ENCODE measurements around the gene DKC1. TPM values are rescaled to one million over a fixed set of nuclear protein-coding genes. Genes with fewer than 3 reads are reported as not detected.

DKC1 gene
- total RNA-seq, 1 experiment from 2014 or later = 179 TPM

- Histone ChIP-seq H3K9me3 (ENCODE audit: control insufficient read depth, insufficient read depth, low read depth, low read length) (no peaks in the 10 kb centered on the region), H3K36me3 (ENCODE audit: control insufficient read depth, insufficient read depth, low read length) (no peaks in the 10 kb centered on the region), H3K4me3 (ENCODE audit: low read depth in 2 of 2, low read length in 2 of 2) (no peak overlapping the region), H3K27me3 (ENCODE audit: control insufficient read depth, insufficient read depth, low read length) (no peaks in the 10 kb centered on the region), H3K27ac (ENCODE audit: low read length) (peak overlapping the region; percentile 89), H3K4me1 (ENCODE audit: control insufficient read depth, insufficient read depth, low read length) (peaks cover 80% of the 10 kb centered on the region)
- CTCF ChIA-PET = no interaction called here
- no TSS peak for BruUV-seq (replicated peaks)
- intact Hi-C loops (cut with micrococcal nuclease; ENCODE audit: unreplicated experiment) (no loop called here), in situ Hi-C loops (cut with HindIII; ENCODE audit: low pct_unique_long_range_greater_than_20kb, low sequenced_read_pairs) (no loop called here)
- TF ChIP-seq SIN3A (IDR thresholded peaks at IDR 0.05; ENCODE audit: borderline replicate concordance, insufficient read depth, low read depth, low read length) (no peak), POLR2AphosphoS5 (IDR thresholded peaks at IDR 0.05; ENCODE audit: low read depth, low read length) (no peak), REST (IDR thresholded peaks at IDR 0.05; ENCODE audit: insufficient read depth in 1 of 2, low read depth in 2 of 2, low read length in 1 of 2) (no peak), TCF7L2 (IDR thresholded peaks at IDR 0.05; ENCODE audit: low read depth, low read length) (no peak), CTCF (IDR thresholded peaks at IDR 0.05) (no peak)
- POLR2A ChIA-PET = no interaction called here
- ATAC-seq (no peak), DNase-seq (ENCODE audit: low read depth, low spot score) (no peak)
These were observed 32.3 kb upstream of the DKC1 start for GRCh38 chrX:154730253-154730891.

- H3K27ac ChIP-seq (ENCODE audit: low read length) = peak overlapping the region; percentile 89
- intact Hi-C loops (cut with micrococcal nuclease; ENCODE audit: unreplicated experiment) = no loop called here
- no peaks in the 10 kb centered on the region for H3K9me3 ChIP-seq (ENCODE audit: control insufficient read depth, insufficient read depth, low read depth, low read length)
- no peaks in the 10 kb centered on the region for H3K27me3 ChIP-seq (ENCODE audit: control insufficient read depth, insufficient read depth, low read length)
- ATAC-seq = no peak
- peaks cover 88% of the 10 kb centered on the region for H3K4me1 ChIP-seq (ENCODE audit: control insufficient read depth, insufficient read depth, low read length)
- no peak for TF ChIP-seq SIN3A (IDR thresholded peaks at IDR 0.05; ENCODE audit: borderline replicate concordance, insufficient read depth, low read depth, low read length)
- no peak overlapping the region for H3K4me3 ChIP-seq (ENCODE audit: low read depth in 2 of 2, low read length in 2 of 2)
- ChIA-PET POLR2A (interaction anchor here (1.2 kb wide), 1 partner anchor 20 kb away, joined by 4 read pairs; the partner anchor contains the start of gene GAB3), CTCF (no interaction called here)
- DNase-seq (ENCODE audit: low read depth, low spot score) = no peak
- H3K36me3 ChIP-seq (ENCODE audit: control insufficient read depth, insufficient read depth, low read length) = no peaks in the 10 kb centered on the region
- BruUV-seq (replicated peaks) = no TSS peak
- in situ Hi-C loops (cut with HindIII; ENCODE audit: low pct_unique_long_range_greater_than_20kb, low sequenced_read_pairs) = no loop called here
These were observed 31.5 kb upstream of the DKC1 start for GRCh38 chrX:154731184-154731583.

- peak; percentile 30; the same call in 1 of the 2 replicates for ATAC-seq
- H3K27ac ChIP-seq (ENCODE audit: low read length) = peak overlapping the region; percentile 89
- TF ChIP-seq SIN3A (IDR thresholded peaks at IDR 0.05; ENCODE audit: borderline replicate concordance, insufficient read depth, low read depth, low read length) = no peak
- TF ChIP-seq TCF7L2 (IDR thresholded peaks at IDR 0.05; ENCODE audit: low read depth, low read length) = no peak
- TF ChIP-seq CTCF (IDR thresholded peaks at IDR 0.05) = no peak
- no peak for TF ChIP-seq REST (IDR thresholded peaks at IDR 0.05; ENCODE audit: insufficient read depth in 1 of 2, low read depth in 2 of 2, low read length in 1 of 2)
- no peak for TF ChIP-seq POLR2AphosphoS5 (IDR thresholded peaks at IDR 0.05; ENCODE audit: low read depth, low read length)
- in situ Hi-C loops (cut with HindIII; ENCODE audit: low pct_unique_long_range_greater_than_20kb, low sequenced_read_pairs) = no loop called here
- H3K4me3 ChIP-seq (ENCODE audit: low read depth in 2 of 2, low read length in 2 of 2) = 0 out of 4 replicates have a peak overlapping the region, but pooled peaks of 1 of the 2 experiments have one; percentile 15
- no peak for DNase-seq (ENCODE audit: low read depth, low spot score)
- no TSS peak for BruUV-seq (replicated peaks)
- no peaks in the 10 kb centered on the region for H3K27me3 ChIP-seq (ENCODE audit: control insufficient read depth, insufficient read depth, low read length)
- POLR2A ChIA-PET = interaction anchor here (1.2 kb wide), 1 partner anchor 19 kb away, joined by 4 read pairs; the partner anchor contains the start of gene GAB3
- H3K9me3 ChIP-seq (ENCODE audit: control insufficient read depth, insufficient read depth, low read depth, low read length) = no peaks in the 10 kb centered on the region
- intact Hi-C loops (cut with micrococcal nuclease; ENCODE audit: unreplicated experiment) = no loop called here
- H3K4me1 ChIP-seq (ENCODE audit: control insufficient read depth, insufficient read depth, low read length) = peaks cover 95% of the 10 kb centered on the region
- H3K36me3 ChIP-seq (ENCODE audit: control insufficient read depth, insufficient read depth, low read length) = no peaks in the 10 kb centered on the region
- CTCF ChIA-PET = interaction anchor here (0.8 kb wide), 1 partner anchor 17 kb away, joined by 5 read pairs; no protein-coding TSS in a partner anchor
These were observed 30.8 kb upstream of the DKC1 start for GRCh38 chrX:154731881-154732280.

Measured in Panc1 (cell line).